Activated naive CD8-positive, alpha-beta T cell treated with anti-CD3 and anti-CD28 coated beads, Interleukin-2, amount 50 U/mL, for 24 hours (primary cell): ENCODE data around the gene MTCH1.
"Not testable (repeated sequence)": the region's sequence is repeated elsewhere in the genome, so short reads cannot be mapped to it uniquely, and the experiment has no call there.

Source experiments
- ATAC-seq: fragments of 150-1000 bp; cut with Tn5 transposase; one replicate; pipeline ENCODE4 v1.10.0; 2021
- DNase-seq: peaks from one replicate; pipeline ENCODE4 v3.0.0; 2021
- H3K27ac Mint-ChIP-seq: one replicate; pipeline ENCODE4 v1.8.0; 2021; ENCODE audit warnings: mild to moderate bottlenecking, mixed read lengths
- H3K27me3 Mint-ChIP-seq: one replicate; pipeline ENCODE4 v1.8.0; 2021; ENCODE audit warnings: mixed read lengths
- H3K36me3 Mint-ChIP-seq: one replicate; pipeline ENCODE4 v1.8.0; 2021; ENCODE audit warnings: low read depth, mixed read lengths
- H3K4me1 Mint-ChIP-seq: one replicate; pipeline ENCODE4 v1.8.0; 2021; ENCODE audit warnings: mixed read lengths
- H3K4me3 Mint-ChIP-seq: one replicate; pipeline ENCODE4 v1.8.0; 2021; ENCODE audit warnings: mild to moderate bottlenecking, moderate library complexity, mixed read lengths
- H3K9me3 Mint-ChIP-seq: one replicate; pipeline ENCODE4 v1.8.0; 2021; ENCODE audit warnings: mixed read lengths

Gene MTCH1

DNA sequence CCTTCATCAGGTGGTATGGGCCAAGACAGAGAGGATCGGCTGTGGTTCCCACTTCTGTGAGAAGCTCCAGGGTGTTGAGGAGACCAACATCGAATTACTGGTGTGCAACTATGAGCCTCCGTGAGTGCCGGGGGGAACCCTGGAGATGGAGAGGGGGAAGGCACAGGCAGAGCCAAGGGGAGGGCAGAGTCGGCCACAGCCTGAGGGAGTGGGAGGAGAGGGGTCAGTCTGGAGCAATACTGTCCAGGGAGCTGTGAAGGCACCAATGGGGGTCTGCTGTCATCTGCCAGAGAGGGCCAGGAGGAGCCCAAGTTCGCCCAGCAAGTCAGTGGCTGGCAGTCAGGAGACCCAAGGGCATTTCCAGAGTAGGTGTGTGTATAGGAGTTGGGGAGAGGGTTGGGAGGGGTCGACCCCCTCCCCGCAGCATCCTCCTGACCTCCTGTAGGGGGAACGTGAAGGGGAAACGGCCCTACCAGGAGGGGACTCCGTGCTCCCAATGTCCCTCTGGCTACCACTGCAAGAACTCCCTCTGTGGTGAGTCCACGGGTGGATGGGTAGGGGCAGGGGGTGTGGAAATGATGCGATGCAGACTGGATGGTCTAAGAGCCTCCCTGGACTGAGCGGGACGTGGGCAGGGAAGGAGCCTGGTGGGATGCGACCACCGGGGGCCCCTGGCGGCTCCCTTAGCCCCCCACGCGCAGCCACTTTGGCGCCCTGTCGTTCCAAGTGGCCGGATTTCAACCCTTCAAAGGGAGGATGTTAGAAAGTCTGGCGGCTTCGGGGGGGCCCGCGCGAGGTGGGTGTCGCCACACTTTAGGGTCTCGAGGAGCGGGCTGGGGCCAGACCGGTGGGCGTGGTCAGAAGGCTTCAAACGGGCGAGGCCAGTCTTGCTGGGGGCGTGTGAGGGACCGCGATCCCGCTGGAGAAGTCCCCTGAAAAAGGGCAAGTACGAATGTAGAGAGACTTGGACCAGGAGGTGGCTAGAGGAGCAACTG lies 24.3 kb downstream of the MTCH1 start:
- Mint-ChIP-seq H3K9me3 (no peaks in the 10 kb centered on the region), H3K4me1 (peaks cover 20% of the 10 kb centered on the region), H3K4me3 (no peak overlapping the region), H3K36me3 (peaks cover 3% of the 10 kb centered on the region), H3K27me3 (no peaks in the 10 kb centered on the region), H3K27ac (no peak overlapping the region)
- DNase-seq (no peak), ATAC-seq (no peak)

DNA sequence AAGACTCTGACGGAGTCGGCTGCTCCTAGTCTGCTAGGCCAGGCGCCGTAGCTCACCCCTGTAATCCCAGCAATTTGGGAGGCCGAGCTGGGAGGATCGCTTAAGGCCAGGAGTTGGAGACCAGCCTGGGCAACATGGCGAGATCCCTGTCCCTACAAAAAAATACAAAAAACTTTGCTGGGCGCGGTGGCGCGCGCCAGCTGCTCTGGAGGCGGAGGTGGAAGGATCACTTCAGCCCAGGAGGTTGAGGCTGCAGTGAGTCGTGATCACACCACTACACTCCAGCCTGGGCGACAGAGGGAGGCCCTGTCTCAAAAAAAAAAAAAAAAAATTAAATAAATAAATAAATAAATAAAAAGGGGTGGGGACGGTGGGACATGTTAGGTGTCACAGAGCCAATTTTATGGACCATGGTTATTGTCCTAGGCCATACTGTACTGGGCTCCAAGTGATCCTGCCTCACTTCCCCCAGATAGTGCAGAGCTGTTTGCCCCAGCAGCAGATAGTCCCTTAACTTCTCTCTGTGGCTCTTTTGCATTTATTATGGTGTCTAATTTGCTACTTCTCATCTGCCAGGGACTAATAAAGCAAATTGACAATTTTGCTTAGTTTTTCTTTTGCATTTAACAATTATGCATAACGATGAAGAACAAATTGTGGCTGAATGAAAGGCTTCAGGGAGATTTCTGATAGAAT lies 26.3 kb downstream of the MTCH1 start:
- H3K4me3 Mint-ChIP-seq = no peak overlapping the region
- no peak overlapping the region for H3K27ac Mint-ChIP-seq
- DNase-seq = no peak

DNA sequence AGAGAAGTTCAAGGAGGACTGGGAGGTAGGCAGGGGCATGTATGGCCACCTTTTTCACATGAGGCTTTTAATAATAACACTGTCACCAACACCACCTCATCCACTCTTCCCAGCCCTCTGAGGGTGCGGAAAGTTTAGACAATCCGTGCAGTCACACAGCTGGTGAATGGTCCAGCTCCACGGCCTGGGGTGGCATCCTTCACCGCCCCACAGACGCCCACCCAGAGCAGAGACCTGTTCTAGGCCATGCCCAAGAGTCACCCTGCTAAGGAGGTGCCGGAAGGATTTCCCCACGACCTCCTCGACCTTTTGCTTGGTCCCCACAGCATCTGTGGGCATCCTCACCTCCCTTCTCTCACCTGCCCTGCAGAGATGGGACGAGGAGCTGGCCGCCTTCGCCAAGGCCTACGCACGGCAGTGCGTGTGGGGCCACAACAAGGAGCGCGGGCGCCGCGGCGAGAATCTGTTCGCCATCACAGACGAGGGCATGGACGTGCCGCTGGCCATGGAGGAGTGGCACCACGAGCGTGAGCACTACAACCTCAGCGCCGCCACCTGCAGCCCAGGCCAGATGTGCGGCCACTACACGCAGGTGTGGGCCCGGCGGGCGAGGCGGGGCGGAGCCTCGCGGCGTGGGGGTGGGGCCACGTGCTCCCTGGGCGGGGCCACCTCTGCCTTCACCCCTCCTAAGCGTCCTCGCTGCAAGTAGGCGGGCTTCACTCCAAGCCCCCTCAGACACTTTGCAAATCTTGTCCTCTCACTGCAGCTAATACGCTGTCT lies 27.0 kb downstream of the MTCH1 start:
- Mint-ChIP-seq H3K4me1 (peaks cover 33% of the 10 kb centered on the region), H3K27ac (no peak overlapping the region), H3K36me3 (no peaks in the 10 kb centered on the region), H3K4me3 (no peak overlapping the region), H3K27me3 (peaks cover 2% of the 10 kb centered on the region), H3K9me3 (no peaks in the 10 kb centered on the region)
- ATAC-seq (no peak), DNase-seq (no peak)

More for the DNA sequence above, 26.3 kb downstream of the MTCH1 start:
- Mint-ChIP-seq H3K9me3 (no peaks in the 10 kb centered on the region), H3K36me3 (no peaks in the 10 kb centered on the region), H3K27me3 (peaks cover 2% of the 10 kb centered on the region), H3K4me1 (peaks cover 29% of the 10 kb centered on the region)
- ATAC-seq = no peak

DNA sequence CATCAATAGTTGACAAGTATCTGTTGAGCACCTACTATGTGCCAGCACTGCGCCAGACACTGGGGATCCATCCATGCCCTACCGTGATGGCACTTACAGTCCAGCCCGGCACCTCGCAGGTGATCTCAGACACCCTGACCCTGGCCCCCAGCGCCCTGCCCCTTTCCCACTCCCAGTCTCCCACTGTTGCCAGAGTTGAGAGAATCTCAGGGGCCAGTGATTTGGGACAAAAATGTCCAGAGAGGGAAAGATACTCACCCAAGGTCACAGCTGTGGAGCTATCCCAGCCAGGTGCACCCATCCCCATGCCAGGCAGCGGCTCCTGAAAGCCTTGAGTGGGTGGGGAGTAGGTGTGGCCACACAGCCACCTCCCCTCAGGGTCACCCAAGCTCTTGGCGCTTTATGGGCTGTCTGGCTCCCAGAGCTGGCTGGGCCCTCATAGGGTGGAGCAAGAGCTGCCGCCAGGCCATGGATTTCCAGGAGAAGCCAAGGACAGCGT lies 28.2 kb downstream of the MTCH1 start:
- Mint-ChIP-seq H3K27ac (no peak overlapping the region), H3K36me3 (no peaks in the 10 kb centered on the region), H3K4me1 (peaks cover 31% of the 10 kb centered on the region), H3K9me3 (no peaks in the 10 kb centered on the region), H3K4me3 (no peak overlapping the region), H3K27me3 (peaks cover 2% of the 10 kb centered on the region)
- no peak for ATAC-seq
- no peak for DNase-seq

DNA sequence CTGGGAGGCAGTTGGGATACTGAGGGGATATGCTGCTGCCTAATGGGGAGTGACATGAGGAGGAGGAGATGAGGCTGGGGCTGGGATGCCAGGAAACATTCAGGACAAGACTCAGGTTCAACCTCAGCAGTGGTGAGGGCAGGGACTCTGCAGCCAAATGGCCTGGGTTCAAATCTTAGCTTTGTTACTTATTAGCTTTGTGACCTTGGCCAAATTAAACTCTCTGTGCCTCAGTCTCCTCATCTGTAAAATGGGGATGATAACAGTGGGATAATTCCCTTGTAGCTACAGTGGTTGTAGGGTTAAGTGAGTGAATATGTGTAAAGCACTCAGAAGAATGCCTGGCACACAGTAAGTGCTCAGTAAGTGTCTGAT lies 29.6 kb downstream of the MTCH1 start:
- no peaks in the 10 kb centered on the region for H3K9me3 Mint-ChIP-seq
- H3K36me3 Mint-ChIP-seq = no peaks in the 10 kb centered on the region
- DNase-seq (no peak), ATAC-seq (no peak)
- no peak overlapping the region for H3K27ac Mint-ChIP-seq
- no peak overlapping the region for H3K4me3 Mint-ChIP-seq
- H3K4me1 Mint-ChIP-seq = peaks cover 28% of the 10 kb centered on the region
- peaks cover 2% of the 10 kb centered on the region for H3K27me3 Mint-ChIP-seq

DNA sequence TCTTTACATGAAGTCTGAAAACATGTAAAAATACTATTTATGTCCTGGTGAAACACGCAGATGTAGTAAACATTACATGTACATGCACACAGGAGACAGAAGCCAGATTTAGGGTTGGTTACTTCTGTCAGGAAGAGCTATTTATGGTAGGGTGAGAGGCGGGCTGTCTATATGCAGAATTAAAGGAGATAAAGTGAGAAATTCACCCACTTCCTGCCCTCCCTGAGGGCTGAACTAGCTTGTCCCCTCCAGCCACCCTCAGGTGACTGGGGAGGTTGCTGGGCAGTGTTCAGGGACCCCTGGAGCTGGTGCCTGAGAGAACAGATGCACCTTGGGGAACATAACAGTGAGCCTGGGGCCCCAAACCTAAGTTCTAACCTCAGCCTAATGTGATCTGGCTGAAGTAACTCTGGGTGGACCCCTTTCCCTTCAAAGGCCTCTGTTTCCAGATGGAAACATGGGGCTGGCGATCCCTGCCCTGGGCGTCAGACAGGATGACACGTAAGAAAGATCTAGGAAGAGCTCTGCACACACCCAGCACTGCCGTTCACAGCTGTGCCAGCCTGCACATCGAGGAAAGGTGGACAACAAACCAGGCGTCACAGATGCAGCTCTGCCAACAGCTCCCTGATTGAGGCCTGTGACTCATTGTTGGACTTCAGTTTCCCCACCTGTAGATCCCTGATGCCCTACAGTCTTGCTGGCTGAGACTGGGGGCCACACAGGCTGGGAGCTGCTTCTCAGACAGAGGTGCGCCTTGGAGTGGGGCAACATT lies 30.1 kb downstream of the MTCH1 start:
- Mint-ChIP-seq H3K36me3 (no peaks in the 10 kb centered on the region), H3K27me3 (peaks cover 2% of the 10 kb centered on the region), H3K4me3 (no peak overlapping the region), H3K27ac (peak overlapping the region; percentile 29), H3K9me3 (no peaks in the 10 kb centered on the region), H3K4me1 (peaks cover 28% of the 10 kb centered on the region)
- ATAC-seq (no peak), DNase-seq (no peak)

DNA sequence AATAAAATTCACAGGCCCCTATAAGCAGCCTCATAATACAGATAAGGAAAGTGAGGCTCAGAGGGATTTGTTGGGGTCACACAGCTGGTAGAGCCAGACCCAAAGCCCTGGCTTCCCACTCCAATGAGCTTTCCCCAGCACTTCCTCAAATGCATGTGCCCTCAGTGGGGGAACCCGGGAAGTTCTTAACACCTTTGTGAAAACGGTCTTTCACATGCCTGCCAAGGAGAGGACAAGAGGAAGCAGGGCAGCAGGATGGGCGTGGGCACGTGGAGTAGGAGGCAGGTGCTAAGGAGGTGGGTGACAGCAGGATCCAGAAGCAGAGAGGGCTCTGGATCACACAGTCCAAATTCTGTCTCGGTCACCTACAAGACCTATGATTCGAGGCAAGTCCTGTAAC lies 30.9 kb downstream of the MTCH1 start:
- H3K27me3 Mint-ChIP-seq = peaks cover 2% of the 10 kb centered on the region
- DNase-seq (no peak), ATAC-seq (no peak)
- H3K4me3 Mint-ChIP-seq = no peak overlapping the region
- H3K9me3 Mint-ChIP-seq = no peaks in the 10 kb centered on the region
- H3K27ac Mint-ChIP-seq = peak overlapping the region; percentile 29
- no peaks in the 10 kb centered on the region for H3K36me3 Mint-ChIP-seq
- peaks cover 28% of the 10 kb centered on the region for H3K4me1 Mint-ChIP-seq

DNA sequence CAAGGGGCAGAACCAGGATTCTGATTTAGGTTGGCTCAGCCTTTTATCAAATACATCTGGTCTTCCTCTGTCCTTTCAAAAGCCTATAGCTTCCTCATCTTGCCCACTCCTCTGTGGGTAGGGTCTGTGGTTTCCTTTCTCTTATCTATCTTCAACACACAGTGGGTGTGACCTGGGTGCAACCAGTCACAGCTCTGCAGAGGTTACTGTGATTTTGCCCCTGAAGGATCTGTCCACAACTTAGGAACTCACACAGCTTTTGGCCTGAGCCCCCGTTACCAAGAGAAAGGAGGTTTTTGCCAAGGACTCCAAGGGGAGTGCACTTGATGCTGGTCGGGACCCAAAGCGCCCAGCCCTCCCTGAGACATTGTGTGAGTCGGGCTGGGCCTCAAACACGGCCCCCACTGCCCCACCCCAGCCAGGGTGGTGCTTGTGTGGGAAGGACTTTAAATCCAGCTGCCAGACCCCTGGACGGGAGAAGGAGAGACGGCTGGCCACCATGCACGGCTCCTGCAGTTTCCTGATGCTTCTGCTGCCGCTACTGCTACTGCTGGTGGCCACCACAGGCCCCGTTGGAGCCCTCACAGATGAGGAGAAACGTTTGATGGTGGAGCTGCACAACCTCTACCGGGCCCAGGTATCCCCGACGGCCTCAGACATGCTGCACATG lies 31.6 kb downstream of the MTCH1 start, which contains the start of gene PI16:
PI16 (plus strand) TSS at position 477 of the 670 bp plus-strand sequence; CDS start at position 500, 23 bp downstream.
- Mint-ChIP-seq H3K4me1 (peaks cover 30% of the 10 kb centered on the region), H3K9me3 (no peaks in the 10 kb centered on the region), H3K36me3 (no peaks in the 10 kb centered on the region), H3K27me3 (peaks cover 2% of the 10 kb centered on the region), H3K4me3 (no peak within 1 kb of the TSS), H3K27ac (peak within 1 kb of the TSS; percentile 29)
- DNase-seq (no peak), ATAC-seq (peak; percentile 68)

DNA sequence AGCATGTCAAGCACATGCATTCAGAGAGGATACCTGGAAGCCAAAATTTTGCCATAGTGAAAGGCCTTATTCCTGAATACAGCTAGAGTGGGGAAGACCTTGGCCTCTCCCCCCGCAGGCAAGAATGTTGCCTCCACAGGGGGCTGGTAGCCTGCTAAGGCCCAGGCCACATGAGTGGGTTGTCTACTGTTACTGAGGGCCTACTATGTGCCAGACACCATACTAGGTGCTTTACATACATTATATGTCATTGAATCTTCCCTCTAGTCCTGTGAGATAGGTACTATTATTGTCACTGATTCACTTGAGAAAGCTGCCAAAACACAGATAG lies 32.1 kb downstream of the MTCH1 start:
- H3K4me1 Mint-ChIP-seq = peaks cover 30% of the 10 kb centered on the region
- ATAC-seq (no peak), DNase-seq (no peak)
- no peak overlapping the region for H3K4me3 Mint-ChIP-seq
- no peaks in the 10 kb centered on the region for H3K36me3 Mint-ChIP-seq
- H3K27me3 Mint-ChIP-seq = peaks cover 2% of the 10 kb centered on the region
- H3K27ac Mint-ChIP-seq = no peak overlapping the region
- no peaks in the 10 kb centered on the region for H3K9me3 Mint-ChIP-seq

DNA sequence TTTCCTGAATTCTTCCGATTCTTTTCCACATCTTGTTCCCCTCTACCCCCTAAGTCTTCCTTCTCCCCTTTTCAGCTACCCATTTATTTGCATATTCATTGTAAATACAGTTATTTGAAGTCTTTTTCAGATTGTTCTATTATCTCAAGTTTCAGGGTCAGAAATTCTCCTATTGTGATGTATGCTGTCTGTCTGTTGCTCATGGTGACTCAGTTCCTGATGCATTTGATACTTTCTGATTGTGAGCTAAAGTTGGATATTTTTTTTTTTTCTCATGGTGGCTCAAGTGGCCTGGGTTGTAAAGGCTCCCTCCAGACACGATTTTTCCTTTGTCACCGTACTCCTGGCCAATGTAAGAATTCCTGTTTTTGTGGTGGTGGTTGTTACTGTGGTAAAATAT lies 36.4 kb downstream of the MTCH1 start:
- ATAC-seq (no peak), DNase-seq (no peak)
- Mint-ChIP-seq H3K36me3 (no peaks in the 10 kb centered on the region), H3K4me3 (no peak overlapping the region), H3K9me3 (no peaks in the 10 kb centered on the region), H3K4me1 (peaks cover 23% of the 10 kb centered on the region), H3K27me3 (no peaks in the 10 kb centered on the region), H3K27ac (no peak overlapping the region)

DNA sequence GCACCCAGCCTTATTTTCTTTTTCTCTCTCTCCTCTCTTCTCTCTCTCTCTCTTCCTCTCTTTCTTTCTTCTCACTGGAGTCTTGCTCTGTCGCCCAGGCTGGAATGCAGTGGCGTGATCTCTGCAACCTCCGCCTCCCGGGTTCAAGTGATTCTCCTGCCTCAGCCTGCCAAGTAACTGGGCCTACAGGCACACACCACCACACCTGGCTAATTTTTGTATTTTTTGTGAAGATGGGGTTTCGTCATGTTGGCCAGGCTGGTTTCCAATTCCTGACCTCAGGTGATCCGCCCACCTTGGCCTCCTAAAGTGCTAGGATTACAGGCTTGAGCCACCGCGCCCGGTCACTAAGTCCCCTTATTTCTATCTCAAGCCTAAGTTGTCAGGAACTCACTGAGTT lies 36.9 kb downstream of the MTCH1 start:
- peaks cover 21% of the 10 kb centered on the region for H3K4me1 Mint-ChIP-seq
- H3K4me3 Mint-ChIP-seq, H3K27ac Mint-ChIP-seq, H3K9me3 Mint-ChIP-seq, H3K27me3 Mint-ChIP-seq, H3K36me3 Mint-ChIP-seq, ATAC-seq, DNase-seq: not testable (repeated sequence)

DNA sequence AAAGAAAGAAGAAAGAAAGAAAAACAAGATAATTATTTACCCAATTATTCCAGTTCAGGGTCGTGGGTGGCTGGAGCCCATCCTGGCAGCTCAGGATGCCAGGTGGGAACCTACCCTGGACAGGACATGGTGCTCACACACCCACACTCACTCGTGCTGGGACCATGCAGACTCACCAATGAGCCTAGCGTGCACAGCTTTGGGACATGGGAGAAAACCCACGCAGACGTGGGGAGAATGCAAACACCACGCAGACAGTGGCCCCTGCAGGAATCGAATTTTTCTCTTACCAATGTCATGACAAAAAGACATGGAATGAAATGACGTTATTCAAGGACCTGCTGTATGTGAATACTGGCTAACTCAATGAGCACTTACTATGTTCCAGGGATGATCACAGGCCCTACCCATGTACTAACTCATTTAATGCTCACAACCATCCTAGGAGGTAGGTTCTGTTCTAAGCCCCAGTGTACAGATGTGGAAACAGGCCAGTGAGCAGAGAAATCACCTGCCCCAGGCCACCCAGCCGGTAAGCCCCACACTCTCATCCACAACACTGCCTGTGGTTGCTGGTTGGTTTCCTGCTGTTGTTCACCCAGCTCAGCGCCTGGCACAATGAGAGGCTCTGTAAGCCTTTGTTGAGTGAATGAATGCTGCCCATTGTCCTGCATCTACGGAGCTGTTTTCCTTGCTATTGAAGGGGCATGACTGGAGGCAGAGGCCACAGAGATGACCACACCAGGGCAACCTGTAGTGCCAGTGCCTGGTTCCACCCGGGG lies 38.2 kb downstream of the MTCH1 start:
- no peak for DNase-seq
- Mint-ChIP-seq H3K4me1 (peaks cover 16% of the 10 kb centered on the region), H3K9me3 (no peaks in the 10 kb centered on the region), H3K27ac (no peak overlapping the region), H3K27me3 (peaks cover 3% of the 10 kb centered on the region), H3K4me3 (no peak overlapping the region), H3K36me3 (no peaks in the 10 kb centered on the region)
- peak; percentile 53 for ATAC-seq

DNA sequence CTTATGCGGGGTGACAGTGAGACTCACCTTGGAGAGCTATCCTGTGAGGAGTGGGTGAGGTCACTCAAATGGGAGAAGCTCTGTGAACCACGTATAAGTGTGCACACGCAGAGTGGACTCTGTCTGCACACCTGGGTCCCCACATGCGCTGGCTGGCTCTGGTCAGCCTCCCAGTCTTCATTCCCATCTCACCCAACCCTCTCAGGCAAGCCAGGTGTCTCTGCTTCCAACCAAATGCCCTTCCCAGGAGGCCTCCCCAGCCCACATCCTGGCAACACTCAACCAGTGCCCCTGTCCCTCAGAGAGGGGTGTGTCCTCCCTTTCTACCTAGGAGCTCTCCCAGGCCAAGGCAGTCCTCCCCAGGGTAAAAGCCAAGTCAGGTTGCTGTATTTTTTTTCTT lies 39.5 kb downstream of the MTCH1 start:
- H3K9me3 Mint-ChIP-seq = no peaks in the 10 kb centered on the region
- peaks cover 16% of the 10 kb centered on the region for H3K4me1 Mint-ChIP-seq
- no peak overlapping the region for H3K4me3 Mint-ChIP-seq
- no peaks in the 10 kb centered on the region for H3K36me3 Mint-ChIP-seq
- no peak overlapping the region for H3K27ac Mint-ChIP-seq
- peaks cover 3% of the 10 kb centered on the region for H3K27me3 Mint-ChIP-seq
- DNase-seq (no peak), ATAC-seq (no peak)
